GM23338 (cell line): Measurements from ENCODE around the gene LRIG3.

Experiments used
- CREB1 ChIP-seq: fragments of 250-450 bp; sonication (Bioruptor Pico); IDR thresholded peaks from 2 replicates; pipeline ENCODE4 v1.5.0; 2020; ENCODE audit warnings: low read depth, mild to moderate bottlenecking, moderate library complexity
- EZH2 ChIP-seq: fragments of 200-600 bp; sonication (generic); IDR thresholded peaks from one replicate; pipeline ENCODE4 v1.8.0; 2017; ENCODE audit warnings: antibody characterized with exemption, mild to moderate bottlenecking, low read depth; ENCODE audit not compliant: unreplicated experiment
- NANOG ChIP-seq: IDR thresholded peaks from 2 replicates; pipeline ENCODE4 v1.6.1; 2016; ENCODE audit warnings: antibody characterized with exemption, borderline replicate concordance
- TF ChIP-seq, protein P1 (sequence below), 2 experiments: fragments of 200-600 bp in 1 of 2; sonication (generic) in 1 of 2; conservative IDR thresholded peaks; 2 replicates each; pipeline versions ENCODE4 v1.5.1 to v1.6.1; 2016 to 2017; ENCODE audit warnings: antibody characterized with exemption in 2 of 2, low read depth in 2 of 2, mild to moderate bottlenecking in 2 of 2, moderate library complexity in 1 of 2
- TF ChIP-seq, protein P2 (sequence below): IDR thresholded peaks from 2 replicates; pipeline ENCODE4 v1.6.1; 2016; ENCODE audit warnings: antibody characterized with exemption
- TF ChIP-seq, protein P3 (sequence below): IDR thresholded peaks from one replicate; pipeline ENCODE4 v1.6.1; 2018; ENCODE audit warnings: antibody characterized with exemption; ENCODE audit not compliant: unreplicated experiment

DNA sequence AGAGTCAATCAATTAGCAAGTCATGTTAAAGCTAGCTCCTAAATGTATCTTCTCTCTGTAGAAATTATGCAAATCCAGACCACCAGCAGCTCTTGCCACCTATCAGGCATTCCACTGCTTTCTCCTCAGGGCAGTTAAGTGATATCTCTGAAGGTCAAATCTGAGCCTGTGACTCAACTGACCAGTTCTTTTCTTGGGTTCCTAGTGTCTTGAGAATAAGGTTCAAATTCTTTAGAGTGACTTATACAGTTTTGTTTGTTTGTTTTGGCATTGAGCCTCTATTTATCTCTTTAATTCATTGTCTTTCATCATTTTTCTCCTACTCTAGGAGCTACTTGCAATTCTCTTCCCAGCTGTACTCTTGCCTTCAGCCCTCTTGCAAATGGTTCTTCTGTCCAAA lies 2.5 kb upstream of the LRIG3 start:
- TF ChIP-seq, protein P1, sequence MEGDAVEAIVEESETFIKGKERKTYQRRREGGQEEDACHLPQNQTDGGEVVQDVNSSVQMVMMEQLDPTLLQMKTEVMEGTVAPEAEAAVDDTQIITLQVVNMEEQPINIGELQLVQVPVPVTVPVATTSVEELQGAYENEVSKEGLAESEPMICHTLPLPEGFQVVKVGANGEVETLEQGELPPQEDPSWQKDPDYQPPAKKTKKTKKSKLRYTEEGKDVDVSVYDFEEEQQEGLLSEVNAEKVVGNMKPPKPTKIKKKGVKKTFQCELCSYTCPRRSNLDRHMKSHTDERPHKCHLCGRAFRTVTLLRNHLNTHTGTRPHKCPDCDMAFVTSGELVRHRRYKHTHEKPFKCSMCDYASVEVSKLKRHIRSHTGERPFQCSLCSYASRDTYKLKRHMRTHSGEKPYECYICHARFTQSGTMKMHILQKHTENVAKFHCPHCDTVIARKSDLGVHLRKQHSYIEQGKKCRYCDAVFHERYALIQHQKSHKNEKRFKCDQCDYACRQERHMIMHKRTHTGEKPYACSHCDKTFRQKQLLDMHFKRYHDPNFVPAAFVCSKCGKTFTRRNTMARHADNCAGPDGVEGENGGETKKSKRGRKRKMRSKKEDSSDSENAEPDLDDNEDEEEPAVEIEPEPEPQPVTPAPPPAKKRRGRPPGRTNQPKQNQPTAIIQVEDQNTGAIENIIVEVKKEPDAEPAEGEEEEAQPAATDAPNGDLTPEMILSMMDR (conservative IDR thresholded peaks at IDR 0.05; ENCODE audit: low read depth in 2 of 2), result no peak
- no peak for TF ChIP-seq NANOG
- TF ChIP-seq, protein P2, sequence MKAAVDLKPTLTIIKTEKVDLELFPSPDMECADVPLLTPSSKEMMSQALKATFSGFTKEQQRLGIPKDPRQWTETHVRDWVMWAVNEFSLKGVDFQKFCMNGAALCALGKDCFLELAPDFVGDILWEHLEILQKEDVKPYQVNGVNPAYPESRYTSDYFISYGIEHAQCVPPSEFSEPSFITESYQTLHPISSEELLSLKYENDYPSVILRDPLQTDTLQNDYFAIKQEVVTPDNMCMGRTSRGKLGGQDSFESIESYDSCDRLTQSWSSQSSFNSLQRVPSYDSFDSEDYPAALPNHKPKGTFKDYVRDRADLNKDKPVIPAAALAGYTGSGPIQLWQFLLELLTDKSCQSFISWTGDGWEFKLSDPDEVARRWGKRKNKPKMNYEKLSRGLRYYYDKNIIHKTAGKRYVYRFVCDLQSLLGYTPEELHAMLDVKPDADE, result no peak
- no peak for TF ChIP-seq EZH2
- TF ChIP-seq, protein P3, sequence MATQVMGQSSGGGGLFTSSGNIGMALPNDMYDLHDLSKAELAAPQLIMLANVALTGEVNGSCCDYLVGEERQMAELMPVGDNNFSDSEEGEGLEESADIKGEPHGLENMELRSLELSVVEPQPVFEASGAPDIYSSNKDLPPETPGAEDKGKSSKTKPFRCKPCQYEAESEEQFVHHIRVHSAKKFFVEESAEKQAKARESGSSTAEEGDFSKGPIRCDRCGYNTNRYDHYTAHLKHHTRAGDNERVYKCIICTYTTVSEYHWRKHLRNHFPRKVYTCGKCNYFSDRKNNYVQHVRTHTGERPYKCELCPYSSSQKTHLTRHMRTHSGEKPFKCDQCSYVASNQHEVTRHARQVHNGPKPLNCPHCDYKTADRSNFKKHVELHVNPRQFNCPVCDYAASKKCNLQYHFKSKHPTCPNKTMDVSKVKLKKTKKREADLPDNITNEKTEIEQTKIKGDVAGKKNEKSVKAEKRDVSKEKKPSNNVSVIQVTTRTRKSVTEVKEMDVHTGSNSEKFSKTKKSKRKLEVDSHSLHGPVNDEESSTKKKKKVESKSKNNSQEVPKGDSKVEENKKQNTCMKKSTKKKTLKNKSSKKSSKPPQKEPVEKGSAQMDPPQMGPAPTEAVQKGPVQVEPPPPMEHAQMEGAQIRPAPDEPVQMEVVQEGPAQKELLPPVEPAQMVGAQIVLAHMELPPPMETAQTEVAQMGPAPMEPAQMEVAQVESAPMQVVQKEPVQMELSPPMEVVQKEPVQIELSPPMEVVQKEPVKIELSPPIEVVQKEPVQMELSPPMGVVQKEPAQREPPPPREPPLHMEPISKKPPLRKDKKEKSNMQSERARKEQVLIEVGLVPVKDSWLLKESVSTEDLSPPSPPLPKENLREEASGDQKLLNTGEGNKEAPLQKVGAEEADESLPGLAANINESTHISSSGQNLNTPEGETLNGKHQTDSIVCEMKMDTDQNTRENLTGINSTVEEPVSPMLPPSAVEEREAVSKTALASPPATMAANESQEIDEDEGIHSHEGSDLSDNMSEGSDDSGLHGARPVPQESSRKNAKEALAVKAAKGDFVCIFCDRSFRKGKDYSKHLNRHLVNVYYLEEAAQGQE, result no peak
- no peak for TF ChIP-seq CREB1
